ENCODE measurements around the gene ZNF324. TPM values are rescaled to one million over a fixed set of nuclear protein-coding genes. Genes with fewer than 3 reads are reported as not detected.

Gene ZNF324
- total RNA-seq, 2 donors from 2014 or later: 9.9 to 13.2 TPM

GRCh38 chr19:58515259-58515658 lies 48.4 kb downstream of the ZNF324 start:
- TF ChIP-seq POLR2A (IDR thresholded peaks at IDR 0.05) (no peak), CTCF (IDR thresholded peaks at IDR 0.05) (no peak)
- Histone ChIP-seq H3K27me3 (no peaks in the 10 kb centered on the region), H3K36me3 (replicated peaks in 1 of 2; ENCODE audit: insufficient read depth in 1 of 2, low read depth in 2 of 2) (peaks cover 0 to 7% of the 10 kb centered on the region in 2 donors), H3K4me3 (no peak overlapping the region), H3K9me3 (no peaks in the 10 kb centered on the region), H3K4me1 (peaks cover 54% of the 10 kb centered on the region), H3K27ac (no peak overlapping the region)
- DNase-seq (no peak), ATAC-seq (no peak)
- intact Hi-C loops (cut with DNase I): no loop called here
- 83 to 96% methylated on average over 2 of the region's 2 CpGs for WGBS, 2 donors

GRCh38 chr19:58516246-58516836 lies 49.5 kb downstream of the ZNF324 start:
- H3K36me3 ChIP-seq (replicated peaks in 1 of 2; ENCODE audit: insufficient read depth in 1 of 2, low read depth in 2 of 2): peaks cover 0 to 7% of the 10 kb centered on the region in 2 donors
- H3K4me1 ChIP-seq: peaks cover 59% of the 10 kb centered on the region
- intact Hi-C loops (cut with DNase I): no loop called here
- DNase-seq (no peak), ATAC-seq (no peak)
- no peak overlapping the region for H3K27ac ChIP-seq
- no peak for TF ChIP-seq CTCF (IDR thresholded peaks at IDR 0.05)
- no peaks in the 10 kb centered on the region for H3K27me3 ChIP-seq
- no peaks in the 10 kb centered on the region for H3K9me3 ChIP-seq
- H3K4me3 ChIP-seq: no peak overlapping the region
- WGBS, 2 donors: 86 to 88% methylated on average over 17 to 20 of the region's 25 CpGs

- no peak overlapping the region for H3K4me3 ChIP-seq
- ATAC-seq: no peak
- TF ChIP-seq POLR2A (IDR thresholded peaks at IDR 0.05) (no peak), CTCF (IDR thresholded peaks at IDR 0.05) (no peak)
- no peak overlapping the region for H3K27ac ChIP-seq
- peaks cover 0 to 7% of the 10 kb centered on the region in 2 donors for H3K36me3 ChIP-seq (replicated peaks in 1 of 2; ENCODE audit: insufficient read depth in 1 of 2, low read depth in 2 of 2)
- 87 to 89% methylated on average over 49 to 65 of the region's 65 CpGs for WGBS, 2 donors
- no peaks in the 10 kb centered on the region for H3K9me3 ChIP-seq
- intact Hi-C loops (cut with DNase I): no loop called here
- H3K4me1 ChIP-seq: peaks cover 54% of the 10 kb centered on the region
- H3K27me3 ChIP-seq: no peaks in the 10 kb centered on the region
- DNase-seq: no peak
Measured at GRCh38 chr19:58516964-58517833, 50.3 kb downstream of the ZNF324 start.

GRCh38 chr19:58518256-58519086 lies 51.6 kb downstream of the ZNF324 start:
- intact Hi-C loops (cut with DNase I): no loop called here
- DNase-seq: no peak

More at GRCh38 chr19:58518256-58519086, 51.6 kb downstream of the ZNF324 start:
- no peaks in the 10 kb centered on the region for H3K27me3 ChIP-seq
- peaks cover 0 to 7% of the 10 kb centered on the region in 2 donors for H3K36me3 ChIP-seq (replicated peaks in 1 of 2; ENCODE audit: insufficient read depth in 1 of 2, low read depth in 2 of 2)
- 8 to 11% methylated on average over 22 of the region's 22 CpGs for WGBS, 2 donors
- TF ChIP-seq CTCF (IDR thresholded peaks at IDR 0.05) (peak in 2 of 7 experiments; percentile 61 to 71), POLR2A (IDR thresholded peaks at IDR 0.05) (no peak)
- H3K9me3 ChIP-seq: no peaks in the 10 kb centered on the region
- H3K4me1 ChIP-seq: peaks cover 48% of the 10 kb centered on the region
- peak overlapping the region; percentile 54 to 72 for H3K4me3 ChIP-seq
- peak overlapping the region; percentile 87 to 95 (median 91) for H3K27ac ChIP-seq
- ATAC-seq: no peak

Measured in body of pancreas (tissue), 4 donors.